HepG2 (cell line): ENCODE results near the gene DNAI2.

Experiments used
- ATF7 ChIP-seq, 2 experiments: fragments of 450-650 bp in 1 of 2; sonication (generic) in 1 of 2; formaldehyde crosslinking in 1 of 2; IDR thresholded peaks; 2 replicates each; pipeline versions ENCODE4 v1.4.0 to v1.6.1; 2016 to 2020; ENCODE audit warnings: antibody characterized with exemption in 1 of 2, mild to moderate bottlenecking in 1 of 2, missing genetic modification reagents in 1 of 2
- POLR2AphosphoS5 ChIP-seq: IDR thresholded peaks from 2 replicates; pipeline ENCODE4 v1.6.1; 2012; ENCODE audit warnings: low read depth, low read length
- ZNF510 ChIP-seq: sonication (generic); formaldehyde crosslinking; IDR thresholded peaks from 2 replicates; pipeline ENCODE4 v1.4.0; 2020; ENCODE audit warnings: low read depth, mild to moderate bottlenecking, missing genetic modification reagents
- TF ChIP-seq, protein P1 (sequence below): sonication (generic); formaldehyde crosslinking; IDR thresholded peaks from 2 replicates; pipeline ENCODE4 v1.8.1; 2022; ENCODE audit warnings: mild to moderate bottlenecking, missing genetic modification reagents
- TF ChIP-seq, protein P2 (sequence below): sonication (generic); formaldehyde crosslinking; conservative IDR thresholded peaks from 2 replicates; pipeline ENCODE4 v1.4.0; 2020; ENCODE audit warnings: missing genetic modification reagents

DNA sequence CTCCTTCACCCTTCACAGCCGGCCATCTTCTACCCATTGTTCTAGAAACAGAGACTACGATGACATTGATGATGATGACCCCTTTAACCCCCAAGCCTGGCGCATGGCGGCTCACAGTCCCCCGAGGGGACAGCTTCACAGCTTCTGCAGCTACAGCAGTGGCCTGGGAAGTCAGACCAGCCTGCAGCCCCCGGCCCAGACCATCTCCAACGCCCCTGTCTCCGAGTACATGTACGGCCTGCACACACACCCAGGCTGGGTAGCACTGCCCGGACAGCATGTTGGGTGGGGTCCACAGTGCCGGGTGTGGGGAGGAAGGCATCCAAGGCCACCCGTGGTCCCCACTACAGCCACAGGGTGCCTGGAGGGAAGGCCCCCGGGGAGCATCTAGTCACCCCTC is 21.0 kb upstream of the DNAI2 start:
- TF ChIP-seq POLR2AphosphoS5: no peak
- TF ChIP-seq, protein P1, sequence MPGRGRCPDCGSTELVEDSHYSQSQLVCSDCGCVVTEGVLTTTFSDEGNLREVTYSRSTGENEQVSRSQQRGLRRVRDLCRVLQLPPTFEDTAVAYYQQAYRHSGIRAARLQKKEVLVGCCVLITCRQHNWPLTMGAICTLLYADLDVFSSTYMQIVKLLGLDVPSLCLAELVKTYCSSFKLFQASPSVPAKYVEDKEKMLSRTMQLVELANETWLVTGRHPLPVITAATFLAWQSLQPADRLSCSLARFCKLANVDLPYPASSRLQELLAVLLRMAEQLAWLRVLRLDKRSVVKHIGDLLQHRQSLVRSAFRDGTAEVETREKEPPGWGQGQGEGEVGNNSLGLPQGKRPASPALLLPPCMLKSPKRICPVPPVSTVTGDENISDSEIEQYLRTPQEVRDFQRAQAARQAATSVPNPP: no peak
- TF ChIP-seq, protein P2, sequence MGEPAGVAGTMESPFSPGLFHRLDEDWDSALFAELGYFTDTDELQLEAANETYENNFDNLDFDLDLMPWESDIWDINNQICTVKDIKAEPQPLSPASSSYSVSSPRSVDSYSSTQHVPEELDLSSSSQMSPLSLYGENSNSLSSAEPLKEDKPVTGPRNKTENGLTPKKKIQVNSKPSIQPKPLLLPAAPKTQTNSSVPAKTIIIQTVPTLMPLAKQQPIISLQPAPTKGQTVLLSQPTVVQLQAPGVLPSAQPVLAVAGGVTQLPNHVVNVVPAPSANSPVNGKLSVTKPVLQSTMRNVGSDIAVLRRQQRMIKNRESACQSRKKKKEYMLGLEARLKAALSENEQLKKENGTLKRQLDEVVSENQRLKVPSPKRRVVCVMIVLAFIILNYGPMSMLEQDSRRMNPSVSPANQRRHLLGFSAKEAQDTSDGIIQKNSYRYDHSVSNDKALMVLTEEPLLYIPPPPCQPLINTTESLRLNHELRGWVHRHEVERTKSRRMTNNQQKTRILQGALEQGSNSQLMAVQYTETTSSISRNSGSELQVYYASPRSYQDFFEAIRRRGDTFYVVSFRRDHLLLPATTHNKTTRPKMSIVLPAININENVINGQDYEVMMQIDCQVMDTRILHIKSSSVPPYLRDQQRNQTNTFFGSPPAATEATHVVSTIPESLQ (CRISPR knock-in tag): no peak
- no peak for TF ChIP-seq ATF7 (IDR thresholded peaks at IDR 0.05)
- no peak for TF ChIP-seq ATF7 (CRISPR knock-in tag; IDR thresholded peaks at IDR 0.05)
- TF ChIP-seq ZNF510 (CRISPR knock-in tag): no peak
